ENCODE measurements around the gene MAGIX. TPM values are rescaled to one million over a fixed set of nuclear protein-coding genes. Genes with fewer than 3 reads are reported as not detected.
"Not testable (repeated sequence)": the region's sequence is repeated elsewhere in the genome, so short reads cannot be mapped to it uniquely, and the experiment has no call there.

MAGIX gene
- total RNA-seq, 1 experiment from 2014 or later, result 1.9 TPM

DNA sequence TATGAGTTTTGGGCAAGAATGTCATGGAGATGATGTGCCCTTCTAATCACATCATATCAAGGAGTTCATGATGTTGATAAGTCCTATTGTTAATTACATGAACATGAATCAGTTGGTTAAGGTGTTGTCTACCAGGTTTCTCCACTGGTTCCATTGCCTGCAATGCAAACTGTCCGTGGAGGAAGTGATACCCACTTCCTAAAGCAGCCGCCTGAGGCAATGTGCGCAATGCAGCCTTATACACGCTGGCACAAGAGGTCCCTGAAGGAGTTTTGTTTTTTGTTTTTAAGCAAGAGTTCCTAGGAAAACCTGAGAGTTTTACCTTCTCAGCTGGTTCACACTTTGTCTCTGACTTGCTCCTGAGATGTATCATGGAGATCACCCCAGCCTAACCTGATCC is 33.1 kb upstream of the MAGIX start:
- H3K36me3 Mint-ChIP-seq (ENCODE audit: insufficient read depth in 1 of 3, low read depth in 3 of 3), result peaks cover 0 to 4% (median 0%) of the 10 kb centered on the region in 3 experiments; a peak in 2 of 7 replicates

DNA sequence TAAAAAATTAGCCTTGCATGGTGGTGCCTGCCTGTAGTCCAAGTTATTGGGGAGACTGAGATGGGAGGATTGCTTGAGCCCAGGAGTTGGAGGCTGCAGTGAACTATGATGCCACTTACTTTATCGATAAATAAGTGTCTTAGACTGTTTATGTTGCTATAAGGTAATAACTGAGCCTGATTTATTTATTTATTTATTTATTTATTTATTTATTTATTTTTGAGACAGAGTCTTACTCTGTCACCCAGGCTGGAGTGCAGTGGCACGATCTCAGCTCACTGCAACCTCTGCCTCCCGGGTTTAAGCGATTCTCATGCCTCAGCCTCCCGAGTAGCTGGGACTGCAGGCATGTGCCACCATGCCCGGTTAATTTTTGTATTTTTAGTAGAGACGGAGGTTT is 30.3 kb upstream of the MAGIX start:
- not testable (repeated sequence) for H3K27me3 ChIP-seq (ENCODE audit: insufficient read depth, low read length); H2BK5ac ChIP-seq (ENCODE audit: insufficient read length, low read length); H3K4me1 Mint-ChIP-seq; H3K36me3 Mint-ChIP-seq (ENCODE audit: insufficient read depth in 1 of 3, low read depth in 3 of 3); H2BK20ac ChIP-seq (ENCODE audit: low read depth, low read length, poor library complexity, severe bottlenecking); H4K8ac ChIP-seq (replicated peaks; ENCODE audit: insufficient read length, low read depth, low read length); H3K23ac ChIP-seq (ENCODE audit: insufficient read length, low read depth, low read length); H3K79me1 ChIP-seq (ENCODE audit: insufficient read depth, low read depth, low read length, poor library complexity, severe bottlenecking); H3K4me1 ChIP-seq (ENCODE audit: insufficient read depth, low read length); H3K9me3 ChIP-seq (ENCODE audit: control insufficient read depth, low read depth, low read length); H3K4me3 Mint-ChIP-seq; H4K20me1 ChIP-seq (ENCODE audit: control insufficient read depth, insufficient read depth, insufficient read length); H3K27ac Mint-ChIP-seq; H3K14ac ChIP-seq (ENCODE audit: insufficient read depth, low read length); H4K91ac ChIP-seq (ENCODE audit: insufficient read length, low read depth, low read length); H2AFZ ChIP-seq (ENCODE audit: low read length); H3K23me2 ChIP-seq (ENCODE audit: insufficient read length, low read depth, low read length, poor library complexity, severe bottlenecking); H2BK120ac ChIP-seq (ENCODE audit: low read depth, low read length, poor library complexity, severe bottlenecking); H3K4me2 ChIP-seq (ENCODE audit: insufficient read depth, insufficient read length, low read length); H4K5ac ChIP-seq (ENCODE audit: insufficient read length, low read depth, low read length); H3K9ac ChIP-seq (ENCODE audit: extremely low read depth, insufficient read length, low read length); H3K18ac ChIP-seq (ENCODE audit: insufficient read length, low read depth, low read length); H3K27me3 Mint-ChIP-seq (ENCODE audit: low read depth); H3T11ph ChIP-seq (ENCODE audit: low read length); H3K79me2 ChIP-seq (ENCODE audit: insufficient read depth, low read length); H3K56ac ChIP-seq (ENCODE audit: insufficient read length, low read depth, low read length); H2BK15ac ChIP-seq (ENCODE audit: low read depth, low read length); H3K4ac ChIP-seq (ENCODE audit: low read depth, low read length); DNase-seq; H2BK12ac ChIP-seq (ENCODE audit: insufficient read length, low read depth, low read length); H2AK5ac ChIP-seq (ENCODE audit: insufficient read length, low read length); H3K27ac ChIP-seq (ENCODE audit: insufficient read length, low read depth, low read length)
- peaks cover 41 to 49% of the 10 kb centered on the region in 2 experiments for H3K9me3 Mint-ChIP-seq
- WGBS (ENCODE audit: extremely low coverage, insufficient read length, low lambda C conversion rate), result no CpG with 5 or more reads among the region's 7 CpGs

More for the DNA sequence above, 33.1 kb upstream of the MAGIX start:
- Mint-ChIP-seq H3K27ac (no peak overlapping the region), H3K9me3 (peaks cover 33 to 44% of the 10 kb centered on the region in 2 experiments), H3K4me3 (no peak overlapping the region), H3K4me1 (no peaks in the 10 kb centered on the region), H3K27me3 (ENCODE audit: low read depth) (0 out of 2 replicates have a peak, but pooled peaks cover 2% of the 10 kb centered on the region)
- H2BK120ac ChIP-seq (ENCODE audit: low read depth, low read length, poor library complexity, severe bottlenecking), result no peak overlapping the region
- H4K91ac ChIP-seq (ENCODE audit: insufficient read length, low read depth, low read length), result no peak overlapping the region
- WGBS (ENCODE audit: extremely low coverage, insufficient read length, low lambda C conversion rate), result no CpG with 5 or more reads among the region's 4 CpGs
- no peak overlapping the region for H2AFZ ChIP-seq (ENCODE audit: low read length)
- H3K4me1 ChIP-seq (ENCODE audit: insufficient read depth, low read length), result no peaks in the 10 kb centered on the region
- H3K56ac ChIP-seq (ENCODE audit: insufficient read length, low read depth, low read length), result no peak overlapping the region
- no peaks in the 10 kb centered on the region for H3K27me3 ChIP-seq (ENCODE audit: insufficient read depth, low read length)
- H3K27ac ChIP-seq (ENCODE audit: insufficient read length, low read depth, low read length), result no peak overlapping the region
- no peak for DNase-seq
- no peak overlapping the region for H2BK5ac ChIP-seq (ENCODE audit: insufficient read length, low read length)
- H2BK12ac ChIP-seq (ENCODE audit: insufficient read length, low read depth, low read length), result no peak overlapping the region
- no peak overlapping the region for H4K8ac ChIP-seq (replicated peaks; ENCODE audit: insufficient read length, low read depth, low read length)
- no peak overlapping the region for H3K9ac ChIP-seq (ENCODE audit: extremely low read depth, insufficient read length, low read length)
- H2BK15ac ChIP-seq (ENCODE audit: low read depth, low read length), result no peak overlapping the region
- no peak overlapping the region for H3K18ac ChIP-seq (ENCODE audit: insufficient read length, low read depth, low read length)
- H3K14ac ChIP-seq (ENCODE audit: insufficient read depth, low read length), result no peak overlapping the region
- no peak overlapping the region for H3K4ac ChIP-seq (ENCODE audit: low read depth, low read length)
- H3K4me2 ChIP-seq (ENCODE audit: insufficient read depth, insufficient read length, low read length), result no peak overlapping the region
- no peak overlapping the region for H3T11ph ChIP-seq (ENCODE audit: low read length)
- no peak overlapping the region for H3K23ac ChIP-seq (ENCODE audit: insufficient read length, low read depth, low read length)
- no peak overlapping the region for H2BK20ac ChIP-seq (ENCODE audit: low read depth, low read length, poor library complexity, severe bottlenecking)
- no peaks in the 10 kb centered on the region for H3K79me1 ChIP-seq (ENCODE audit: insufficient read depth, low read depth, low read length, poor library complexity, severe bottlenecking)
- H3K9me3 ChIP-seq (ENCODE audit: control insufficient read depth, low read depth, low read length), result no peaks in the 10 kb centered on the region
- no peak overlapping the region for H4K5ac ChIP-seq (ENCODE audit: insufficient read length, low read depth, low read length)
- TF ChIP-seq, protein P1, sequence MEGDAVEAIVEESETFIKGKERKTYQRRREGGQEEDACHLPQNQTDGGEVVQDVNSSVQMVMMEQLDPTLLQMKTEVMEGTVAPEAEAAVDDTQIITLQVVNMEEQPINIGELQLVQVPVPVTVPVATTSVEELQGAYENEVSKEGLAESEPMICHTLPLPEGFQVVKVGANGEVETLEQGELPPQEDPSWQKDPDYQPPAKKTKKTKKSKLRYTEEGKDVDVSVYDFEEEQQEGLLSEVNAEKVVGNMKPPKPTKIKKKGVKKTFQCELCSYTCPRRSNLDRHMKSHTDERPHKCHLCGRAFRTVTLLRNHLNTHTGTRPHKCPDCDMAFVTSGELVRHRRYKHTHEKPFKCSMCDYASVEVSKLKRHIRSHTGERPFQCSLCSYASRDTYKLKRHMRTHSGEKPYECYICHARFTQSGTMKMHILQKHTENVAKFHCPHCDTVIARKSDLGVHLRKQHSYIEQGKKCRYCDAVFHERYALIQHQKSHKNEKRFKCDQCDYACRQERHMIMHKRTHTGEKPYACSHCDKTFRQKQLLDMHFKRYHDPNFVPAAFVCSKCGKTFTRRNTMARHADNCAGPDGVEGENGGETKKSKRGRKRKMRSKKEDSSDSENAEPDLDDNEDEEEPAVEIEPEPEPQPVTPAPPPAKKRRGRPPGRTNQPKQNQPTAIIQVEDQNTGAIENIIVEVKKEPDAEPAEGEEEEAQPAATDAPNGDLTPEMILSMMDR (conservative IDR thresholded peaks at IDR 0.05), result no peak
- no peaks in the 10 kb centered on the region for H4K20me1 ChIP-seq (ENCODE audit: control insufficient read depth, insufficient read depth, insufficient read length)
- H3K23me2 ChIP-seq (ENCODE audit: insufficient read length, low read depth, low read length, poor library complexity, severe bottlenecking), result no peaks in the 10 kb centered on the region
- no peak overlapping the region for H2AK5ac ChIP-seq (ENCODE audit: insufficient read length, low read length)
- H3K79me2 ChIP-seq (ENCODE audit: insufficient read depth, low read length), result no peaks in the 10 kb centered on the region

Measured in H9 (cell line).